ENCODE data around the gene STAT3.

DNA sequence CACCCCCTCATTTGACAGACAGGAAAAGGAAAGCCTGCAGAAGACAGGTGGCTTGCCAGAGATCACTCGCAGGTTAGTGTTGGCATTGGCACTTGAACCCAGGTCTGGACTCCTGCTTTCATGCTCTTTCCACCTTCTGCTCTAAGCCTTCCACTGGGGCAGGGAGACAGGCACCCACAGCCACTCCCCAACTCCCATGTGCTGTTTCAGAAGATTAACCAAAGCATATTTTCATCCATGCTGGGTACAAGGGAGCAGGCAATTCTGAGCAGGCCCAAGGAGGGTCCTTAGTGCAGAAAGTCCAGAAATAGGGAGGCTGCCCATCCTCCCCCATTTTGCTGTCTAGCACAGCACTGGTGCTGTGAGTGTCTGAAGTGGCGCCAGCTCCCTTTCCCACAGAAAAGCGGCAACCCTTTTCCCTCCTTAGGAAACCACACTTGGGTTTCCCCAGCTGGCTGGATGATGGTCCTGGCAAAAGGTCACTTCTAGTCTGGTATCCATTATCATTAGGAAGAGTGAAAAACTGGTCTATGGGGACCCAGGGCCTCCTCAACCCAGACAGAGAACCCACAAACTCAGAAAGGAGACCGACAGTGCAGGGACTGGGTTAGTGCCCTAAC lies 36.9 kb upstream of the STAT3 start:
- TF ChIP-seq POLR2A (IDR thresholded peaks at IDR 0.05), result no peak
- TF ChIP-seq, protein P1, sequence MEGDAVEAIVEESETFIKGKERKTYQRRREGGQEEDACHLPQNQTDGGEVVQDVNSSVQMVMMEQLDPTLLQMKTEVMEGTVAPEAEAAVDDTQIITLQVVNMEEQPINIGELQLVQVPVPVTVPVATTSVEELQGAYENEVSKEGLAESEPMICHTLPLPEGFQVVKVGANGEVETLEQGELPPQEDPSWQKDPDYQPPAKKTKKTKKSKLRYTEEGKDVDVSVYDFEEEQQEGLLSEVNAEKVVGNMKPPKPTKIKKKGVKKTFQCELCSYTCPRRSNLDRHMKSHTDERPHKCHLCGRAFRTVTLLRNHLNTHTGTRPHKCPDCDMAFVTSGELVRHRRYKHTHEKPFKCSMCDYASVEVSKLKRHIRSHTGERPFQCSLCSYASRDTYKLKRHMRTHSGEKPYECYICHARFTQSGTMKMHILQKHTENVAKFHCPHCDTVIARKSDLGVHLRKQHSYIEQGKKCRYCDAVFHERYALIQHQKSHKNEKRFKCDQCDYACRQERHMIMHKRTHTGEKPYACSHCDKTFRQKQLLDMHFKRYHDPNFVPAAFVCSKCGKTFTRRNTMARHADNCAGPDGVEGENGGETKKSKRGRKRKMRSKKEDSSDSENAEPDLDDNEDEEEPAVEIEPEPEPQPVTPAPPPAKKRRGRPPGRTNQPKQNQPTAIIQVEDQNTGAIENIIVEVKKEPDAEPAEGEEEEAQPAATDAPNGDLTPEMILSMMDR (IDR thresholded peaks at IDR 0.05), result no peak
